Right lobe of liver (tissue), 6 donors: ENCODE results near the gene PSME2. TPM values are rescaled to one million over a fixed set of nuclear protein-coding genes. Genes with fewer than 3 reads are reported as not detected.

Source experiments
- ATAC-seq, 4 donors: fragments of 200-7000 bp; cut with Tn5 transposase; one replicate each; pipeline ENCODE4 v1.9.1; 2020; ENCODE audit warnings: mild to moderate bottlenecking in 4 of 4, moderate library complexity in 4 of 4
- DNase-seq, 3 donors: peaks; one replicate each; pipeline ENCODE4 v3.0.0-alpha.2; 2020
- H3K27ac ChIP-seq, 3 donors: fragments of 200-600 bp; one replicate each; pipeline ENCODE4 v1.8.0; 2022
- H3K27me3 ChIP-seq, 2 donors: fragments of 200-600 bp; one replicate each; pipeline ENCODE4 v1.8.0; 2022
- H3K36me3 ChIP-seq, 4 donors: fragments of 200-600 bp; sonication (generic) in 1 of 4; one replicate each; pipeline versions ENCODE4 v1.5.1 to v1.8.0; 2017 to 2022; ENCODE audit warnings: control low read depth in 1 of 4
- H3K4me1 ChIP-seq, 4 donors: fragments of 200-600 bp; sonication (generic) in 1 of 4; one replicate each; pipeline versions ENCODE4 v1.5.1 to v1.8.0; 2017 to 2022; ENCODE audit warnings: control low read depth in 1 of 4
- H3K4me3 ChIP-seq, 3 donors: fragments of 200-600 bp; one replicate each; pipeline ENCODE4 v1.8.0; 2022
- H3K9me3 ChIP-seq, 4 donors: fragments of 200-600 bp; sonication (generic) in 1 of 4; one replicate each; pipeline versions ENCODE4 v1.5.1 to v1.8.0; 2017 to 2022; ENCODE audit warnings: control low read depth in 1 of 4
- CTCF ChIP-seq, 4 donors: fragments of 200-600 bp in 3 of 4; fragments of 450-650 bp in 1 of 4; IDR thresholded peaks; one replicate each; pipeline versions ENCODE4 v1.5.1 to v1.8.0; 2016 to 2022; ENCODE audit warnings: antibody characterized with exemption in 4 of 4, mild to moderate bottlenecking in 2 of 4
- POLR2A ChIP-seq: fragments of 450-650 bp; IDR thresholded peaks from one replicate; pipeline ENCODE4 v1.6.1; 2017; ENCODE audit warnings: antibody characterized with exemption, mild to moderate bottlenecking
- WGBS: methylation state at CpG from one replicate; pipeline ENCODE4 v1.1.6; 2018; ENCODE audit warnings: low coverage, low lambda C conversion rate; ENCODE audit not compliant: insufficient coverage; ENCODE audit errors: missing lambda C conversion rate; 5-methylcytosine and 5-hydroxymethylcytosine counted together
- intact Hi-C, 2 donors: fragments of 100-400 bp; cut with DNase I; formaldehyde crosslinking; loops; one replicate each; pipeline versions ENCODE4 v1.11.2 to v1.14.1; 2022
- total RNA-seq, 6 experiments: library from RNA; depleted of rRNA in 2 of 6; stranded (reverse); fragments of >200 nt in 2 of 6; fragmentation: NEBNext Ultra II Directional in 3 of 6; extraction: Animal tissue kit (Norgen Biotek cat#: 25700) in 3 of 6; gene quantifications; one replicate each; pipeline versions ENCODE4 v1.1.0 to v1.2.4, GENCODE V29; 2016 to 2023
- donor health status: DM: no; HTN: yes; CAD: no.
- donor health status: DM: no; HTN: no; CAD: no.
- donor health status: DM: no; HTN: no; CAD: no.
- donor health status: DM: no; HTN: yes; CAD: no.
- donor health status: DM: no; HTN: yes; CAD: no.

Gene PSME2
- total RNA-seq, 6 experiments from 2014 or later, result 66.1 to 142 (median 110) TPM

DNA sequence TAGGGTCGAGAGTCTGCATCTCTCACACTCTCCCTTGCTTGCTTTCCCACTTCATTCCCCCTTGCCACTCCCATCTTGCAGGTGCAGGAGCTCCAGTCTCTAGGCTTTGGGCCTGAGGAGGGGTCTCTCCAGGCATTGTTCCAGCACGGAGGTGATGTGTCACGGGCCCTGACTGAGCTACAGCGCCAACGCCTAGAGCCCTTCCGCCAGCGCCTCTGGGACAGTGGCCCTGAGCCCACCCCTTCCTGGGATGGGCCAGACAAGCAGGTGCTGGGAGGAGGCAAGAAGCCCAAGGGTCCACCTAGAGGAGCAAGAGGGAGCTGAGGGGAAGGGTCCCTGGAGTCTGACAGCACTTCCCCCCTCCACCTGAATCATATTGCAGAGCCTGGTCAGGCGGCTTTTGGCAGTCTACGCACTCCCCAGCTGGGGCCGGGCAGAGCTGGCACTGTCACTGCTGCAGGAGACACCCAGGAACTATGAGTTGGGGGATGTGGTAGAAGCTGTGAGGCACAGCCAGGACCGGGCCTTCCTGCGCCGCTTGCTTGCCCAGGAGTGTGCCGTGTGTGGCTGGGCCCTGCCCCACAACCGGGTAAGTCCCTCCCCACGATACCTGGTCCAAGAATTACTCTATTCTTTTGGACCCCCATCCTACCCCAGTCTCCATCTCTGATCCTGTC lies 5.1 kb upstream of the PSME2 start:
- DNase-seq, result peak in 1 of 3 donors; percentile 54
- no peak overlapping the region for H3K27ac ChIP-seq
- H3K9me3 ChIP-seq, result no peaks in the 10 kb centered on the region
- intact Hi-C loops, result loop anchor here in 1 of 2 donors (10.0 kb wide), 1 partner anchor 57 kb away; the partner anchor contains the start of gene PCK2
- H3K27me3 ChIP-seq, result no peaks in the 10 kb centered on the region
- no peak overlapping the region for H3K4me3 ChIP-seq
- ATAC-seq, result no peak
- H3K36me3 ChIP-seq, result peaks cover 0 to 70% (median 24%) of the 10 kb centered on the region in 4 donors
- 100% methylated on average over 2 of the region's 16 CpGs for WGBS
- peaks cover 0 to 7% (median 0%) of the 10 kb centered on the region in 4 donors for H3K4me1 ChIP-seq
- no peak for TF ChIP-seq POLR2A
- no peak for TF ChIP-seq CTCF (IDR thresholded peaks at IDR 0.05)

DNA sequence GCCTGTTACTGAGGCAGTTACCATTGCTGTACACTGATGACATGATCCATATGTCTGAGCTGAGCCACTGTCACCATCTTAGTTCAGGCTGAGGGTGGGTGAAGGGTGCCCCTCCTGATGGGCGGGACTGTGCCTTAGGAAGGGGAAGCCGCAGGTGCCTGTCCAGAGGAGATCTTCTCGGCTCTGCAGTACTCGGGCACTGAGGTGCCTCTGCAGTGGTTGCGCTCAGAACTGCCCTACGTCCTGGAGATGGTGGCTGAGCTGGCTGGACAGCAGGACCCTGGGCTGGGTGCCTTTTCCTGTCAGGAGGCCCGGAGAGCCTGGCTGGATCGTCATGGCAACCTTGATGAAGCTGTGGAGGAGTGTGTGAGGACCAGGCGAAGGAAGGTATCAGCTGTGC lies 4.6 kb upstream of the PSME2 start:
- Histone ChIP-seq H3K4me1 (peaks cover 0 to 8% (median 0%) of the 10 kb centered on the region in 4 donors), H3K4me3 (no peak overlapping the region), H3K27ac (no peak overlapping the region), H3K36me3 (peaks cover 0 to 65% (median 24%) of the 10 kb centered on the region in 4 donors), H3K27me3 (no peaks in the 10 kb centered on the region), H3K9me3 (no peaks in the 10 kb centered on the region)
- intact Hi-C loops, result loop anchor here in 1 of 2 donors (10.0 kb wide), 1 partner anchor 56 kb away; the partner anchor contains the start of gene PCK2
- DNase-seq, result peak in 1 of 3 donors; percentile 42
- no peak for ATAC-seq
- no CpG with 5 or more reads among the region's 9 CpGs for WGBS
- TF ChIP-seq POLR2A (no peak), CTCF (IDR thresholded peaks at IDR 0.05) (no peak)

DNA sequence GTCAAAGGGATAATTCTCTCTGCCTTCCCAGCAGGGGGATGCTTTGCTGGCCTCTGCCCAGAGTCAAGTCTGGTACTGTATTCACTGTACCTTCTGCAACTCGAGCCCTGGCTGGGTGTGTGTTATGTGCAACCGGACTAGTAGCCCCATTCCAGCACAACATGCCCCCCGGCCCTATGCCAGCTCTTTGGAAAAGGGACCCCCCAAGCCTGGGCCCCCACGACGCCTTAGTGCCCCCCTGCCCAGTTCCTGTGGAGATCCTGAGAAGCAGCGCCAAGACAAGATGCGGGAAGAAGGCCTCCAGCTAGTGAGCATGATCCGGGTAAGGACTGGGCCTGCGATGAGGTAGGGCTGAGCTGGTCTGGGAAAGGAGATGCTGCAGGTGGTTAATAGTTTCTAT lies 4.2 kb upstream of the PSME2 start:
- Histone ChIP-seq H3K27ac (no peak overlapping the region), H3K4me3 (no peak overlapping the region), H3K4me1 (peaks cover 0 to 12% (median under 1%) of the 10 kb centered on the region in 4 donors), H3K36me3 (peaks cover 0 to 61% (median 24%) of the 10 kb centered on the region in 4 donors), H3K27me3 (no peaks in the 10 kb centered on the region), H3K9me3 (no peaks in the 10 kb centered on the region)
- WGBS, result 83% methylated on average over 1 of the region's 9 CpGs
- TF ChIP-seq POLR2A, result no peak
- no peak for TF ChIP-seq CTCF (IDR thresholded peaks at IDR 0.05)
- intact Hi-C loops, result loop anchor here in 1 of 2 donors (10.0 kb wide), 1 partner anchor 56 kb away; the partner anchor contains the start of gene PCK2
- DNase-seq (peak in 1 of 3 donors; percentile 45), ATAC-seq (no peak)

- ATAC-seq (no peak), DNase-seq (peak in 1 of 3 donors; percentile 24)
- Histone ChIP-seq H3K36me3 (peaks cover 0 to 56% (median 22%) of the 10 kb centered on the region in 4 donors), H3K27me3 (no peaks in the 10 kb centered on the region), H3K9me3 (no peaks in the 10 kb centered on the region), H3K4me3 (no peak overlapping the region), H3K4me1 (peaks cover 0 to 16% (median 3%) of the 10 kb centered on the region in 4 donors), H3K27ac (no peak overlapping the region)
- TF ChIP-seq CTCF (IDR thresholded peaks at IDR 0.05) (no peak), POLR2A (no peak)
- 71% methylated on average over 4 of the region's 9 CpGs for WGBS
- intact Hi-C loops, result loop anchor here in 1 of 2 donors (10.0 kb wide), 1 partner anchor 55 kb away; the partner anchor contains the start of gene PCK2
Observed at GRCh38 chr14:24150061-24150460, 3.7 kb upstream of the PSME2 start.
